C4-2B (cell line): ENCODE measurements around the gene SOX12.
"Not testable (repeated sequence)": the region's sequence is repeated elsewhere in the genome, so short reads cannot be mapped to it uniquely, and the experiment has no call there.

Experiments used
- H3K27ac ChIP-seq: fragments of 450-650 bp; 2 replicates; pipeline ENCODE4 v1.5.1; 2017
- CTCF ChIP-seq: fragments of 450-650 bp; conservative IDR thresholded peaks from 2 replicates; pipeline ENCODE4 v1.5.1; 2017; ENCODE audit warnings: mild to moderate bottlenecking
- ZFX ChIP-seq: fragments of 450-650 bp; IDR thresholded peaks from 2 replicates; pipeline ENCODE4 v1.6.1; 2017

Gene SOX12

GRCh38 chr20:328027-328974 lies 2.9 kb downstream of the SOX12 start:
- no peak for TF ChIP-seq ZFX
- no peak for TF ChIP-seq CTCF
- H3K27ac ChIP-seq: peak overlapping the region; percentile 96

- TF ChIP-seq ZFX: no peak
- no peak for TF ChIP-seq CTCF
- no peak overlapping the region for H3K27ac ChIP-seq
These were observed 3.8 kb downstream of the SOX12 start for GRCh38 chr20:328975-329695.

- TF ChIP-seq CTCF: no peak
- TF ChIP-seq ZFX: no peak
- H3K27ac ChIP-seq: no peak overlapping the region
These were observed 4.5 kb downstream of the SOX12 start for GRCh38 chr20:329851-330232.

- TF ChIP-seq ZFX (no peak), CTCF (peak; percentile 84)
- H3K27ac ChIP-seq: no peak overlapping the region
These were observed 5.1 kb downstream of the SOX12 start for GRCh38 chr20:330233-331149.

GRCh38 chr20:334578-334977 lies 9.2 kb downstream of the SOX12 start:
- no peak for TF ChIP-seq ZFX
- no peak for TF ChIP-seq CTCF
- H3K27ac ChIP-seq: no peak overlapping the region

GRCh38 chr20:336040-336439 lies 10.7 kb downstream of the SOX12 start:
- H3K27ac ChIP-seq: not testable (repeated sequence)

- TF ChIP-seq CTCF (no peak), ZFX (no peak)
- no peak overlapping the region for H3K27ac ChIP-seq
These were observed 16.3 kb downstream of the SOX12 start for GRCh38 chr20:341682-342081.
